ENCODE results near the gene POTEG.
"Not testable (repeated sequence)": the region's sequence is repeated elsewhere in the genome, so short reads cannot be mapped to it uniquely, and the experiment has no call there.

The POTEG gene

DNA sequence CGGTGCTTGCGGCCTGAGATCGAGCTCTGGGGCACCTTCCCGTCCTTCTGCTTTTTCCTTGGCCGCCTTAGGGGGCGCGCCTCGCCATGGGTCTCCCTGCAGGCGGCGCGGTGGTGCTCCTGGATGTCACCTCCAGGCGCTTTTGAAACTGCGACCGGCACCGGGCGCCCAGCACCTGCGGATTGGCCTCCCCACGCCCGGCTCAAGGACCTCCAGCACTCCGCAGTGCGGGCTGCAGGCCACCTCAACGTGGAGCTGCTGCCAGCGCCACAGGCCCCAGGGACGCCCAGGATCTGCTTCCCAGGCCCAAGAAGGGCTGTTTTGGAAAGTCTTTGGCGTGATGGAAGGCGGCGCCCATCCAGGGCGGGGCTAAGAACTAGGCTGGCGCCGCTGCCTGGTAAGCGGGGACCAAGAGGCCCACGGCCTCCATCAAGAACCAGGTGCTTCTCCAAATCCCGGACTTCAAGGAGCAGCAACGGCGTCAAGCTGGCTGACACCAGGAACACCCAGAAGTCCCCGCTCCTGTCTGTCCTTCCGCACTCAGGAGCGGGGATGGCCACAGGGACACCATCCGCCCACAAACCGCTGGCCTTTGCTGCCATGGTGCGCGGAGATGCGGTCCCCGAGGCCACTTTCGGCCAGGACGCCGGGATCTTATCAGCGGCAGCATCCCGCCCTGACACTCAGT, 61.2 kb downstream of the POTEG start:
- DNase-seq, result not testable (repeated sequence)

DNA sequence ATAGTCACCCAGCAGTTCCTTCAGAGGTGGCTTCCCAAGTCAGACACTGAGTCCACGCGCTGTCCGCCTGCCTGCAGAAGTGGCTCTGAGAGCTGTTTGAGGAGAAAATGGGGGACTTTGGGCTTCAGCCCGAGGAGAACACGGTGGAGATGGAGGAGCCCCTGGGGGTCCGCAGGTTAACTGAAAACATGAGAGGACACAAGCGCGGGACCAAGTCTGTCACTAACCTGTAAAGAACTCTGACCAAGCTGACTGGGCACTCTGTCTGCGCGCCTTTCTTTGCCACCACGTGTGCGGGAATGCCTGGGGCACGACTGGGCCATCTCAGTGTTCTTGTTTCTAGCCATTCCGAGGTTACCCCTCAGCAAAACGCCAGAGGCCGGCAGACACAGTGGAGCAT, 62.4 kb downstream of the POTEG start:
- DNase-seq, result not testable (repeated sequence)

DNA sequence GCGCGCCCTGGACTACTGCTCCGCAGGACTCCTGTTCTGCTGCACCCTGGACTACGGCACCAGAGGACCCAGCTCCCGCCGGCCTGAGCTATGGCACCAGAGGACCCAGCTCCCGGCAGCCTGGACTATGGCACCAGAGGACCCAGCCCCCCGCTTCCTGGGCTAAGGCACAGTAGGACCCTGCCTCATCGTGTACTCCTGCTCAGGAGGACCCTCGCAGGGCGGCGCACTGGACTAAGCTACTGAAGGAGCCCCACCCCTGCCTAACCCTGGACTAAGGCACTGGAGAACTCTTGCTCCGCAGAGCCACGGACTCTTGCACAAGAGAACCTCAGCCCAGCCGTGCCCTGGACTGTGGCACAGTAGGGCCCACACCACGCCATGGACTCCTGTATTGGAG, 71.3 kb downstream of the POTEG start:
- not testable (repeated sequence) for DNase-seq

DNA sequence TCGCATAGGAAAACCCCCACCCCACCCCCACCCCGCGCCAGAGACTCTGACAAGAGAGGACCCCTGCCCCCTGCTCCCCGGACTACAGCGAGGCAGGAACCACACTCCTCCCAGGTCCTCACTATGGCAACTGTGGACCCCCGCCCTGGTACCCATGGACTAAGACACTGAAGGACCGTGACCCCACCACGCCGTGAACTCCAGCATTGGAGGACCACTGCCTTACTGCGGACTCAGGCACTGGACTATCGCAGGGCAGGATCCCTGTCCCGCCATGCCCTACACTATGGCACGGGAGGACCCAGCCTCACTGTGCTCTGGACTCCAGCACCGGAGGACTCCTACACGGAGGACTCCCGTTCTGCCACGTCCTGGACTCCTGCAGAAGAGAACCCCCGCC, 71.8 kb downstream of the POTEG start:
- DNase-seq, result not testable (repeated sequence)

DNA sequence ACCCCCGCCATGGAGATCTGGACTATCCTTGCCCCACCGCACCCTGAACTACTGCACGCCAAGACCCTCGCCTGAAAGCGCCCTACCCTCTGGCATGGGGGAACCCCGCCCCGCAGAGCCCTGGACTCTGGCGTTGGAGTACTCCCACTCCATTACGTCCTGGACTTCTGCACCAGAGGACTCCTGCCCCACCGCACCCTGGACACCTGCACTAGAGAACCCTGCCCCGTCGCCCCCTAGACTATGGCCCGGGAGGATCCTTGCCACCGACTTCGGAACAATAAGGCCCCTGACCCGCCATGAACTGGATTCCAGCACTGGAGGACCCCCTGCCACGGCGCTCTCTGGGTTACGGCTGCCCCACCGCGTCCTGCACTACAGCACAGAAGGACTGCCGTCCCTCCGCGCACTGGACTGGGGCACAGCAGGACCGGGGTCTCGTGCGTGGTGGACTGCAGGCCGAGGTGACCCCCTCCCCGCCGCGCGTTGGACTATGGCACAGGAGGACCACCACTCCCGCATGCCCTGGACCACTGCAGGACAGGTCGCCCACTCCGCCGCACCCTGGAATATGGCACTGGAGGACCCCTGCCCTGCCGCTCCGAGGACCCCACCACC, 72.4 kb downstream of the POTEG start:
- not testable (repeated sequence) for DNase-seq

DNA sequence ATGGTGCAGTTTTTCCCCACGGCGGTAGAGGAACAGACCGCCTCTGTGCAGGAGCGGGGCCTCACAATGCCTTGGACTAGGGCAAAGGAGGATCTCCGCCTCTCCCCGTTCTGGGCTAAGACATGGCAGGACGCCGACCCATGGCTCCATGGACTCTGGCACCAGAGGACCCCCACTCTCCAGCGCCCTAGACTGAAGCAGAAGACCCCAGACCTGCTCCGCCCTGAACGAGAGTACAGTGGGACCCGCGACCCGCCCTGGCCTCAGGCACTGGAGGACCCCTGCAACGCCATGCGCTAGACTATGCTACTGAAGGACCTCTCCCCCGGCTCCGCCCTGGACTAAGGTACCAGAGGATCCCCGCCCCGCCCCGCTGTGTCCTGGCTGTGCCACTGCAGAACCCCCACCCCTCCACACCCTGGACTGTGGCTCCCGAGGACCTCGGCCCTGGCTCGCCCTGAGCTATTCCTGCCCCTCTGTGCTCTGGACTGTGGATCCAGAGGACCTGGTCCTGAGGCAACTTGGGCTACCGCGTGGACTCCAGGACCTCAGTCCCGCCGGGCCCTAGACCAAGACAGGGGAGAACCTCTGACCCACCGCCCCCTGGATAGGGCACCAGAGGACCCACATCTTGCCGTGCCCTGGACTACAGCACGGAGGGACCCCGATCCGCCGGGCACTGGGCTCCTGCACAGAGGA, 73.1 kb downstream of the POTEG start:
- DNase-seq, result not testable (repeated sequence)

All from CD4-positive, alpha-beta T cell treated with Interleukin-17A for 4 hours (primary cell).